SKM-1 (cell line): ENCODE results near the gene METAP1D.
A peak's percentile ranks its signal among the peaks of the same experiment; 100 is the strongest.
"Not testable (repeated sequence)": the region's sequence is repeated elsewhere in the genome, so short reads cannot be mapped to it uniquely, and the experiment has no call there.

ENCODE experiments used
- DNase-seq: peaks from one replicate; lab custom pipeline; 2025; ENCODE audit not compliant: unreplicated experiment; lab: John Stamatoyannopoulos, UW

The METAP1D gene

GRCh38 chr2:171996021-171996420 is 3.7 kb upstream of the METAP1D start:
- DNase-seq = no peak

- not testable (repeated sequence) for DNase-seq
These were observed 2.7 kb upstream of the METAP1D start for GRCh38 chr2:171997031-171997430.

GRCh38 chr2:171999161-171999560 is 592 bp upstream of the METAP1D start:
- no peak for DNase-seq

- no peak for DNase-seq
These were observed 1.1 kb downstream of the METAP1D start for GRCh38 chr2:172000696-172001361.

- DNase-seq = no peak
These were observed 7.6 kb downstream of the METAP1D start for GRCh38 chr2:172007372-172007771.

GRCh38 chr2:172009823-172010222 is 10.1 kb downstream of the METAP1D start:
- DNase-seq = no peak

- DNase-seq = no peak
These were observed 12.2 kb downstream of the METAP1D start for GRCh38 chr2:172011812-172012575.

GRCh38 chr2:172012677-172013391 is 13.1 kb downstream of the METAP1D start:
- DNase-seq = no peak

- DNase-seq = peak; percentile 45
These were observed 13.6 kb downstream of the METAP1D start for GRCh38 chr2:172013396-172013795.

- DNase-seq = no peak
These were observed 21.6 kb downstream of the METAP1D start for GRCh38 chr2:172021074-172021931.

GRCh38 chr2:172021955-172022354 is 22.2 kb downstream of the METAP1D start:
- no peak for DNase-seq

- DNase-seq = no peak
These were observed 31.8 kb downstream of the METAP1D start for GRCh38 chr2:172031536-172031935.

- no peak for DNase-seq
These were observed 38.4 kb downstream of the METAP1D start for GRCh38 chr2:172038121-172038520.

GRCh38 chr2:172038604-172039003 is 38.9 kb downstream of the METAP1D start:
- no peak for DNase-seq

- no peak for DNase-seq
These were observed 39.4 kb downstream of the METAP1D start for GRCh38 chr2:172039011-172039704.

- no peak for DNase-seq
These were observed 40.6 kb downstream of the METAP1D start for GRCh38 chr2:172040311-172040710.

GRCh38 chr2:172046080-172046678 is 46.4 kb downstream of the METAP1D start:
- DNase-seq = no peak

- DNase-seq = no peak
These were observed 47.3 kb downstream of the METAP1D start for GRCh38 chr2:172046866-172047565.
